Measurements from ENCODE around the gene IFNL3.

IFNL3 gene

DNA sequence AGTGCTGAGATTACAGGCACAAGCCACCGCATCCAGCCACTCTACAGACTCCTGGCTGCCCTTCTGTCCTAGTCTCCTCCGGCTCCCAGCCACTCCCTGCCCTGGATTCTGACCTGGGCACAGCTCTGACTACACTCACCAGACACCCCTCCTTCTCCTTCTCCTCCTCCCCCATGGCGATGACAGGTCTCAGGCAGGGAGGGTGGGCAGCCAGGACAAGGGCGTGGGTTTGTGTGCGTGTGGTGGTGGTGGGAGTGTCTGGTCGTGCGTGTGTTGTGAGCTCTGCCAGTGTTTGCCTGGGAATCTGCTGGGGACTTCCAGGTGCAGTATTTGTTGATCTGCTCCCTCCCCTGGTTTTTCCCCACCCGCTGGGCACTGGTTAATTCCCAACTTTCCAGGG, 51.0 kb downstream of the IFNL3 start:
- no peak for DNase-seq (ENCODE audit: low read depth)

All from non-pigmented ciliary epithelial cell (primary cell).